GM19372 (cell line): Measurements from ENCODE around the gene ZIM2.
"Not testable (repeated sequence)": the region's sequence is repeated elsewhere in the genome, so short reads cannot be mapped to it uniquely, and the experiment has no call there.

ENCODE experiments used
- ATAC-seq: cut with Tn5 transposase; IDR thresholded peaks from one replicate; pipeline ENCODE4 v1.9.1; 2021; ENCODE audit warnings: mild to moderate bottlenecking, low read depth, moderate library complexity; ENCODE audit not compliant: unreplicated experiment

ZIM2 gene

GRCh38 chr19:56840451-56841192, at the start of gene ZIM2, which contains the start of gene PEG3:
Gene ZIM2, minus strand, starts transcription at chr19:56840726. Its CDS starts 16,449 bp downstream, at chr19:56824277.
Gene PEG3, minus strand, starts transcription at chr19:56840726. Its CDS starts 16,071 bp downstream, at chr19:56824655.
- no peak for ATAC-seq

- ATAC-seq = no peak
These were observed 44.9 kb upstream of the ZIM2 start for GRCh38 chr19:56885173-56885985.

- no peak for ATAC-seq
These were observed 43.9 kb upstream of the ZIM2 start for GRCh38 chr19:56884441-56884840.

- ATAC-seq = no peak
These were observed 40.2 kb upstream of the ZIM2 start for GRCh38 chr19:56880592-56881190.

GRCh38 chr19:56877069-56877715, 36.7 kb upstream of the ZIM2 start:
- no peak for ATAC-seq

- no peak for ATAC-seq
These were observed 35.2 kb upstream of the ZIM2 start for GRCh38 chr19:56875717-56876116.

- no peak for ATAC-seq
These were observed 34.0 kb upstream of the ZIM2 start for GRCh38 chr19:56874530-56874929.

GRCh38 chr19:56873493-56873892, 33.0 kb upstream of the ZIM2 start:
- ATAC-seq = no peak

- ATAC-seq = no peak
These were observed 29.4 kb upstream of the ZIM2 start for GRCh38 chr19:56869886-56870285.

GRCh38 chr19:56868446-56868845, 27.9 kb upstream of the ZIM2 start:
- ATAC-seq = no peak

- no peak for ATAC-seq
These were observed 26.0 kb upstream of the ZIM2 start for GRCh38 chr19:56866538-56866937.

GRCh38 chr19:56864443-56865125, 24.1 kb upstream of the ZIM2 start:
- no peak for ATAC-seq

- ATAC-seq = no peak
These were observed 22.2 kb upstream of the ZIM2 start for GRCh38 chr19:56862741-56863140.

GRCh38 chr19:56860409-56860808, 19.9 kb upstream of the ZIM2 start:
- ATAC-seq = not testable (repeated sequence)

- no peak for ATAC-seq
These were observed 17.5 kb upstream of the ZIM2 start for GRCh38 chr19:56858026-56858425.

- no peak for ATAC-seq
These were observed 16.3 kb upstream of the ZIM2 start for GRCh38 chr19:56856822-56857221.

GRCh38 chr19:56852361-56852760, 11.8 kb upstream of the ZIM2 start:
- ATAC-seq = not testable (repeated sequence)

- ATAC-seq = no peak
These were observed 7.6 kb upstream of the ZIM2 start for GRCh38 chr19:56848166-56848565.

- ATAC-seq = no peak
These were observed 1.9 kb upstream of the ZIM2 start for GRCh38 chr19:56842412-56842811.

GRCh38 chr19:56841193-56841543, 642 bp upstream of the ZIM2 start:
- ATAC-seq = no peak
